AG04449 (cell line): ENCODE data around the gene CATSPER3.

Source experiments
- CTCF ChIA-PET: fragments of 350-600 bp; formaldehyde crosslinking; extraction: SDS; loops from one replicate; lab custom pipeline; 2021; ENCODE audit warnings: antibody characterized with exemption; lab: Yijun Ruan, JAX
- POLR2A ChIA-PET: fragments of 400-600, 350-600 bp; formaldehyde crosslinking; extraction: SDS; loops from one replicate; lab custom pipeline; 2020; ENCODE audit warnings: antibody characterized with exemption, inconsistent platforms; lab: Yijun Ruan, JAX
- DNase-seq: peaks from one replicate; pipeline ENCODE4 v3.0.0-alpha.2; 2010; ENCODE audit warnings: low read depth, low spot score
- H3K4me3 ChIP-seq: 2 replicates; pipeline ENCODE4 v1.5.1; 2011; ENCODE audit warnings: low read depth, mild to moderate bottlenecking, control low read depth, low read length
- TF ChIP-seq, protein P1 (sequence below): IDR thresholded peaks from one replicate; pipeline ENCODE4 v1.5.1; 2011; ENCODE audit warnings: mild to moderate bottlenecking, moderate library complexity, low read length, control low read depth, inconsistent platforms; ENCODE audit not compliant: insufficient read depth; ENCODE audit errors: missing control alignments

Gene CATSPER3

GRCh38 chr5:134964359-134965270 lies 3.1 kb upstream of the CATSPER3 start:
- ChIA-PET CTCF (interaction anchor here (1.5 kb wide), 1 partner anchor 367 kb away, joined by 3 read pairs; no protein-coding TSS in a partner anchor), POLR2A (no interaction called here)
- DNase-seq = no peak
- no peak overlapping the region for H3K4me3 ChIP-seq
- TF ChIP-seq, protein P1, sequence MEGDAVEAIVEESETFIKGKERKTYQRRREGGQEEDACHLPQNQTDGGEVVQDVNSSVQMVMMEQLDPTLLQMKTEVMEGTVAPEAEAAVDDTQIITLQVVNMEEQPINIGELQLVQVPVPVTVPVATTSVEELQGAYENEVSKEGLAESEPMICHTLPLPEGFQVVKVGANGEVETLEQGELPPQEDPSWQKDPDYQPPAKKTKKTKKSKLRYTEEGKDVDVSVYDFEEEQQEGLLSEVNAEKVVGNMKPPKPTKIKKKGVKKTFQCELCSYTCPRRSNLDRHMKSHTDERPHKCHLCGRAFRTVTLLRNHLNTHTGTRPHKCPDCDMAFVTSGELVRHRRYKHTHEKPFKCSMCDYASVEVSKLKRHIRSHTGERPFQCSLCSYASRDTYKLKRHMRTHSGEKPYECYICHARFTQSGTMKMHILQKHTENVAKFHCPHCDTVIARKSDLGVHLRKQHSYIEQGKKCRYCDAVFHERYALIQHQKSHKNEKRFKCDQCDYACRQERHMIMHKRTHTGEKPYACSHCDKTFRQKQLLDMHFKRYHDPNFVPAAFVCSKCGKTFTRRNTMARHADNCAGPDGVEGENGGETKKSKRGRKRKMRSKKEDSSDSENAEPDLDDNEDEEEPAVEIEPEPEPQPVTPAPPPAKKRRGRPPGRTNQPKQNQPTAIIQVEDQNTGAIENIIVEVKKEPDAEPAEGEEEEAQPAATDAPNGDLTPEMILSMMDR = no peak

DNA sequence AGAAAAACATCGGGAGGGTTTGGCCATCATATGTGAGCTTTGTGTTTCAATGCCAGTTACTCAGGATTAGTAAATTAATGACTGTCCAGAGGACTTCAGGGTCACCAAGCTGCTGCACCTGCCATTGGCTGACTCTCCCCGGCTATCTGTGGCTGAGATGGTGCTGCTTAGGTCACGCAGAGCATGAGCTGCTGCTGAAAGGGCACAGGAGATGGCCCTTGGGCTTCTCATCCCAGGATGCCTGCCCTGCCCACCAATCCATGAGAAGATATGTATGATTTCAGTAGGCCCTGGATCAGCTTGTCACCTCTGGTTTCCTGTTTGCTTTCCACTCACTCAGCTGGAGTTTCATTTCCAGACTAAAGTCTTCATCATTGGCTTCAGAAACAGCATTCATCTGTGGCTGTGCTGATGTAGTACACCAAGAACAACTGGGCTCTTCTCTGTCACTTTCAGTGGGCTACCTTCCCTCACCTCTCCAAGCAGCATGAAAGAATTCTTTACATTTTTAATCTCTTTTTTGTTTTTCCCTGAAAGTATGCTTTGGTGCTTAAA lies 2.4 kb upstream of the CATSPER3 start:
- ChIA-PET POLR2A (interaction anchor here (0.6 kb wide), 1 partner anchor 212 kb away, joined by 3 read pairs; no protein-coding TSS in a partner anchor), CTCF (no interaction called here)
- TF ChIP-seq, protein P1 = no peak
- DNase-seq = no peak
- H3K4me3 ChIP-seq = no peak overlapping the region

GRCh38 chr5:134968055-134968454 lies 348 bp downstream of the CATSPER3 start:
- DNase-seq = no peak
- H3K4me3 ChIP-seq = no peak overlapping the region
- POLR2A ChIA-PET = no interaction called here
- TF ChIP-seq, protein P1 = no peak
- CTCF ChIA-PET = no interaction called here

DNA sequence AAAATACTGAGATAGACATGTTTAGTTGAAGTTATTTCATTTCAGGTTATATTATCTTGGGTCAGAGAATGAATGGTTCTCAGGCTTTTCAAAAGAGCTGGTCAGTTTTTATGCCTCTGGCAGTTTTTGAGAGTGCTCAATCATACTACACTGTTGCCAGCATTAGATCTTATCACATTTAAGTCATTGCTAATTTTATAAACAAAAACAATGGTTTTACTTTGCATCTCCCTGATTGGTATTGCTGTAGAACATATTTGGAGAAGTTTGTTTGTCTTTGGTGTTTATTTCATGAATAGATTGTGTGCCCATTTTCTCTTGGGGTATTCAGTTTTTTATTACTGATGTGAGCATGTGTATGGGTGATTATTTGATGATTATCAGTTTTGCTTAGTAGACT lies 1.5 kb downstream of the CATSPER3 start:
- CTCF ChIA-PET = no interaction called here
- TF ChIP-seq, protein P1 = no peak
- no peak for DNase-seq
- POLR2A ChIA-PET = no interaction called here
- H3K4me3 ChIP-seq = no peak overlapping the region

- TF ChIP-seq, protein P1 = no peak
- H3K4me3 ChIP-seq = no peak overlapping the region
- DNase-seq = no peak
- CTCF ChIA-PET = no interaction called here
- POLR2A ChIA-PET = no interaction called here
These were observed 7.5 kb downstream of the CATSPER3 start for GRCh38 chr5:134975078-134975715.

DNA sequence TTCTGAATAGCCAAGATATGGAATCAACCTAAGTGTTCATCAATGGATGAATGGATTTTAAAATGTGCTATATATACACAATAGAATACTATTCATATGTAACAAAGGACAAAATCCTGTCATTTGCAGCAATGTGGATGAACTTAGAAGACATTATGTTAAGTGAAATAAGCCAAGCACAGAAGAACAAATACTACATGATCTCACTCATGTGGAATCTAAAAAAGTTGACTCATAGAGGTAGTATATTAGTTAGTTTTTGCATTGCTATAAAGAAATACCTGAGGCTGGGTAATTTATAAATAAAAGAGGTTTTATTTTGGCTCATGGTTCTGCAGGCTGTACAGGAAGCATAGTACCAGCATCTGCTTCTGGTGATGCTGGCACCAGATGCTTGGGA lies 8.1 kb downstream of the CATSPER3 start:
- H3K4me3 ChIP-seq = no peak overlapping the region
- DNase-seq = no peak
- ChIA-PET POLR2A (no interaction called here), CTCF (no interaction called here)
- TF ChIP-seq, protein P1 = no peak
